CD4-positive, alpha-beta T cell treated with Interleukin-12 subunit alpha and Interleukin-12 subunit beta, for 1 hour (primary cell): ENCODE results near the gene PIN4.
"Not testable (repeated sequence)": the region's sequence is repeated elsewhere in the genome, so short reads cannot be mapped to it uniquely, and the experiment has no call there.

ENCODE experiments used
- DNase-seq: peaks from one replicate; pipeline ENCODE4 v3.0.0-alpha.2; 2020

Gene PIN4

DNA sequence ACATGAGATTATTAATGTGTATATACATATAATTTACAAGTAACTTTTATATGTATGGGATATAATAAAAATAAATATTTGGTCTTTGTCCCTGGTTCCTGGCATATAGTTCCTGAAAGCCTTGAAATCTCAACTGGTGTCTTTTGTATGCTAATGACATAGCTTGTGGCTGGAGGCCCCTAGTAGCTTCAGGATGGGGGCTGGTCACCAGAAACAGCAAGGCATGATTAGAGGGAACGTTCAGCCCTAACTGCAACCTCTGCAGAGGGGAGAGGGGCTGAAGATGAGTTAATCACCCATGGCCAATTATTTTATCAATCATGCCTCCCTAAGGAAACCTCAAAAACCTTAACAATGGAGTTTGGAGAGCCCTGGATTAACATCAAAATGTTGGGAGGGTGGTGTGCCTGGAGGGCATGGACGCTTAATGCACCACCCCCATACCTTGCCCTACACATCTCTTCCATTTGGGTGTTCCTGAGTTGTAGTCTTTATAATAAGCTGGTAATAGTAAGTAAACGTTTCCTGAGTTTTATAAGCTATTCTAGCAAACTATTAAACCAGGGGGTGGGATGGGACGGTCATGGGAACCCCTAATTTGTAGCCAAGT is 21.3 kb downstream of the PIN4 start:
- no peak for DNase-seq

GRCh38 chrX:72203421-72203820 is 21.9 kb downstream of the PIN4 start:
- no peak for DNase-seq

GRCh38 chrX:72205706-72206105 is 24.1 kb downstream of the PIN4 start:
- no peak for DNase-seq

- no peak for DNase-seq
Observed at GRCh38 chrX:72207366-72207765, 25.8 kb downstream of the PIN4 start.

DNA sequence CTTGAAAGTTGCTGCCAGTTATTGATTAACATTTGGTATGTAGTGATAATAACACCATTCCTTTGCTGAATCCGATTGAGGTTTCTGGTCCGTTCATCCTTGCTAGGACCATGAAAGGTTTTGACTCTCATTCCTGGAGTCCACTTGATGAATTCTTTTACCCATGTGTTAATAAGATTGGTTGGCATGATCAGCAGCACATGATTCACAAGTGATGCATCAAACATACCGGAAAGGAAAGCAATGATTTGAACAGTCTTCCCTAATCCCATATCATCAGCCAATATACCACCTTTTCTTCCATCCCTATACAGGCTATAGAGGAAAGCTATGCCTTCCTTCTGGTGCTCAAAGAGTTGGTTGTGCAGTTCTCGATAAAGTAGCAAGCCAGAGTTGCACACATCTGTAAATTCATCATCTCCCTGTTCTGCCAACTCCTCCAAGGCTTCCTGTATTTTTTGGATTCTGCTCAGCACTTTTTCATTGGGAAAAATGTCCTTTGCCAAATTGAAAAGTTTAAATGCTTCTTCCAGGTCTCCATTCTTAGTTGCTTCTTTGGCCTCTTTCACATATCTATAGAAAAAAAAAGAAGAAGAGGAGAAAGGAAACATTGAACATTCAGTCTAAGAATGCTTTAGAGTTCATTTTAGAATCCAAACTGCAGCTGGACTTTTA is 26.7 kb downstream of the PIN4 start:
- DNase-seq, result no peak

GRCh38 chrX:72216973-72217372 is 35.4 kb downstream of the PIN4 start:
- no peak for DNase-seq

DNA sequence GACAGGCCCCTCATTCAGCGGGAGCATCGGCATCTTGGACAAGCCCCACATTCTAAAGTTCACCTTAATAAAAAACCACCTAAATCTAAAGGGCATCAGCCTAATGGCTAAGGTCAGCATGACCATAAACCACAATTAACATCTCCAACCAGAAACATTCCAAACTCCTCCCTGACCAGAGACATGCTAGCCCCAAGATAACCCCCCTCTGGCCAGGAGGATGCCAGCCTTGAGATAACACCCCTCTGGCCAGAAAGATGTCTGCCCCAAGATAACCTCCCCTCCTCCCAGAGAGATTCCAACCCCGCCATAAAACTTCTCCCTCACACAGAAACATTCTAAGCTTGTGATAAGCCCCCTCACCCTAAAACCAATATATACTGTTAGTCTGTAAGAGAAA is 38.8 kb downstream of the PIN4 start:
- DNase-seq, result not testable (repeated sequence)

GRCh38 chrX:72230290-72230689 is 48.7 kb downstream of the PIN4 start:
- no peak for DNase-seq

- DNase-seq, result no peak
Observed at GRCh38 chrX:72236841-72237240, 55.3 kb downstream of the PIN4 start.

DNA sequence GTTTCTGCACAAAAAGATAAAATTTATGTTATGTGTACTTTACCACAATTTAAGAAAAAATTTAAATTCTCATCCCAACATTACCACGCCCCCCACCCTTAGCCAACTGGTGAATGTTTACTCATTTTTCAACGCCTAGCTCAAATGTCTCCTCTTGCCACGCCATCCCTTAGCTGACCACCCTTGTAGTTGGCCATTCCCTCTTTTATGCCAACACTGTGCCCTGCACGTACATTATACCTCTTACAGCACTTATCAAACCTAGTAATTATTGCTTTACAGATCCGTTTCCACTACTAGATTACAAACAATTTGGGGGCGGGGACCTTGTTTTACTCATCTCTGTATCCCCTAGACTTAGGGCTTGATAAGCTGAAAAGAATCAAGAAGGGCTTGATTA is 56.6 kb downstream of the PIN4 start:
- no peak for DNase-seq

GRCh38 chrX:72238721-72239475 is 57.3 kb downstream of the PIN4 start, which contains the start of gene ERCC6L:
Gene ERCC6L, minus strand, starts transcription at chrX:72239027. Its CDS starts 116 bp downstream, at chrX:72238911.
- DNase-seq, result peak; percentile 89

- no peak for DNase-seq
Observed at GRCh38 chrX:72240976-72241375, 59.4 kb downstream of the PIN4 start.

DNA sequence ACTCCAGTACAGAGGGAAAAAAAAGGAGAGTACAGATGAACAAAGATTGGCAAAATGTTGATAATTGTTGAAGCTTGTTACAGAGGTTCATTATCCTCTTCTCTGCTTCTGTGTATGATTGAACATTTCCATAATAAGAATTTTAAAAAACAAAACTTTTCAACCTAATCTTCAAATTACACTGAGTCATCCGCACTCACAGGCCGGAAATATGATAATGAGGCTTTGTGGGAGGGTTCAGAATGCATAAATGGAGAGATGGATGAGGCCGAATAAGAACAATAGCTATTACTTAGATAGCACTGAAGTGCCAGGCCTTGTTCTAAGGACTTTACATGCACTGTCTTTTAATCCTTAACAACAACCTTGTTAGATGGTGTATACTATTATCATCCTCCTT is 61.9 kb downstream of the PIN4 start:
- DNase-seq, result no peak

GRCh38 chrX:72245461-72246089 is 64.0 kb downstream of the PIN4 start:
- peak; percentile 40 for DNase-seq

DNA sequence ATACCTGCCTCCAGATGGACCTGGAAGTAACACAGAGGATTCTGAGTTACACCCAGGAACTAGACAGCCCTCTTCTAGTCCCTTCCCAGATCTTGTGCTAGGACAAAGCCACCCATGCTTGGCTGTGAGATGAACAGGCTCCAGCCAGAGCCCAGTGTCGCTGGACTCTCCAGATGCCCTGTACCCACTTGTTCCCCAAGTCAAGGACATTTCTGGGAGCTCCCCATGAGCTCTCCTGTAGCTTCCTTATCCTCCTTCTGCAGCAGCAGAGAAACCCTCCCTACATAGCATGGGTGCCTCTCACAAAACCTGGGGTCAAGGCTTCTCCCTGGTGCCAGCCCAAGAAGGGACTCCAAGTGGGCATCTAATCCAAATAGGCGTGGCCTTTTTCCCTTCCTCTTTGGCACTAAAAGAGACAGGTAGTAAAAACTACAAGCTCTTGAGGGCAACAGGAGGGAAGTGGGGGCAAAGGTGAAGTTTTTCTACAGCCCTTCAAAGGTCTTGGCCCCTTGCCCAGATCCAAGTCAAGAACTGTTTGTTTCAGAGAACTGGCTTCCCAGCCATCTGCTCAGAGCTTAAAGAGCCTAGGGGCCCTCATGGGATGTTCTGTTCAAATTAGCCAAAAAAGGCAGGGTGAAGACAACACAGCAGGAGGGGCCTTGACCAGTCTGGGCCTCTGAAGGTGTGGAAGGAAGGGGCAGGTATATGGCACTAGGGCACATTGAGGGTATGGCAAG is 65.8 kb downstream of the PIN4 start:
- no peak for DNase-seq
